MM.1S (cell line): ENCODE measurements around the gene CARNS1.

Source experiments
- EZH2 ChIP-seq: fragments of 300-600 bp; sonication (generic); optimal IDR thresholded peaks from 2 replicates; pipeline ENCODE3; 2017; ENCODE audit warnings: low read depth, mild to moderate bottlenecking, antibody characterized with exemption, low read length, mixed read lengths
- TF ChIP-seq, protein P1 (sequence below): fragments of 300-600 bp; sonication (generic); IDR thresholded peaks from 2 replicates; pipeline ENCODE4 v1.5.1; 2016; ENCODE audit warnings: antibody characterized with exemption, low read length, mixed read lengths

GRCh38 chr11:67405688-67406339 lies 9.7 kb upstream of the CARNS1 start:
- TF ChIP-seq, protein P1, sequence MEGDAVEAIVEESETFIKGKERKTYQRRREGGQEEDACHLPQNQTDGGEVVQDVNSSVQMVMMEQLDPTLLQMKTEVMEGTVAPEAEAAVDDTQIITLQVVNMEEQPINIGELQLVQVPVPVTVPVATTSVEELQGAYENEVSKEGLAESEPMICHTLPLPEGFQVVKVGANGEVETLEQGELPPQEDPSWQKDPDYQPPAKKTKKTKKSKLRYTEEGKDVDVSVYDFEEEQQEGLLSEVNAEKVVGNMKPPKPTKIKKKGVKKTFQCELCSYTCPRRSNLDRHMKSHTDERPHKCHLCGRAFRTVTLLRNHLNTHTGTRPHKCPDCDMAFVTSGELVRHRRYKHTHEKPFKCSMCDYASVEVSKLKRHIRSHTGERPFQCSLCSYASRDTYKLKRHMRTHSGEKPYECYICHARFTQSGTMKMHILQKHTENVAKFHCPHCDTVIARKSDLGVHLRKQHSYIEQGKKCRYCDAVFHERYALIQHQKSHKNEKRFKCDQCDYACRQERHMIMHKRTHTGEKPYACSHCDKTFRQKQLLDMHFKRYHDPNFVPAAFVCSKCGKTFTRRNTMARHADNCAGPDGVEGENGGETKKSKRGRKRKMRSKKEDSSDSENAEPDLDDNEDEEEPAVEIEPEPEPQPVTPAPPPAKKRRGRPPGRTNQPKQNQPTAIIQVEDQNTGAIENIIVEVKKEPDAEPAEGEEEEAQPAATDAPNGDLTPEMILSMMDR, result no peak
- TF ChIP-seq EZH2, result no peak
